HG03108 (cell line): Measurements from ENCODE around the gene ATP5PD.
"Not testable (repeated sequence)": the region's sequence is repeated elsewhere in the genome, so short reads cannot be mapped to it uniquely, and the experiment has no call there.

Experiments
- ATAC-seq: cut with Tn5 transposase; IDR thresholded peaks from one replicate; pipeline ENCODE4 v1.9.1; 2021; ENCODE audit warnings: moderate library complexity; ENCODE audit not compliant: unreplicated experiment

Gene ATP5PD

GRCh38 chr17:75059369-75060345 is 12.9 kb upstream of the ATP5PD start:
- no peak for ATAC-seq

DNA sequence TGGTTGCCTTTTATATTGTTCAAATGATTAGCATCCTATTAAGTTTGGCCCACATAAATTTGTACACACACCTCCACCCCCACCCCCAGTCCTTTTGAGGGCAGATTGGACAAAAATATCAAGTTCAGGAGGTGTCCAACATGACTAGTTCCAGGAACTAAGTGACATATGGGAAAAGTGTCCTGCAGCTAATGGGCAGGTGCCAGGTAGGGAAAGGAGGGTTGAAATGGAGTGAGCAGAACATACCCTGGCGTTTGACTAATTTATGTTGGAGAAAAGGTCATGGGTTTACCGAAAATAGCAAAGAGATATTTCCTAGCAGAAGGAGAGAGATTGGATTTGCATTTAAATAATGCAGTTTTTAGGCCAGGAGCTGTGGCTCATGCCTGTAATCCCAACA is 5.2 kb upstream of the ATP5PD start:
- ATAC-seq: no peak

DNA sequence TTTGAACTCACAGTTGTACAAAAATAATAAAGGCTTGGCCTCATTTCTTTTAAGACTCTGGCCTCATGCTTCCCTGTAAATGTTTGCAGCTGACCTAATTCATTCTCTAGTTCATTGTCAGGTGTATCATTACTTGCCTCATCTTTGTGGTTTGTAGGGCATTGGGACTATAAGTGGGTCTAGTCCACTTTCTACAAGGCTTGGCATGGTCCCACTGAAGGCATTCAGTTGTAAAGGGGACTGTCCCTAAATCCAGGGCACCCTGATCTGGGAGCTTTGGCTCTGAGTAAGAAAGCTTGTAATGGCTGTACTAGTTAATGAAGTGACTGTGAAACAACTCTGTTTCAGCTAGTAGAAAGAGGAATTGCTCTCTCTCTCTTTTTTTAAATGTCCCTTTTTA is 2.9 kb upstream of the ATP5PD start:
- ATAC-seq: no peak

GRCh38 chr17:75049057-75049456 is 2.3 kb upstream of the ATP5PD start:
- ATAC-seq: no peak

- ATAC-seq: no peak
Observed at GRCh38 chr17:75048249-75048878, 1.6 kb upstream of the ATP5PD start.

GRCh38 chr17:75047398-75048098 is 779 bp upstream of the ATP5PD start:
- peak; percentile 8 for ATAC-seq

GRCh38 chr17:75045946-75046406 is 793 bp downstream of the ATP5PD start:
- not testable (repeated sequence) for ATAC-seq

- no peak for ATAC-seq
Observed at GRCh38 chr17:75044716-75045115, 2.1 kb downstream of the ATP5PD start.

GRCh38 chr17:75043789-75044188 is 3.0 kb downstream of the ATP5PD start:
- not testable (repeated sequence) for ATAC-seq

DNA sequence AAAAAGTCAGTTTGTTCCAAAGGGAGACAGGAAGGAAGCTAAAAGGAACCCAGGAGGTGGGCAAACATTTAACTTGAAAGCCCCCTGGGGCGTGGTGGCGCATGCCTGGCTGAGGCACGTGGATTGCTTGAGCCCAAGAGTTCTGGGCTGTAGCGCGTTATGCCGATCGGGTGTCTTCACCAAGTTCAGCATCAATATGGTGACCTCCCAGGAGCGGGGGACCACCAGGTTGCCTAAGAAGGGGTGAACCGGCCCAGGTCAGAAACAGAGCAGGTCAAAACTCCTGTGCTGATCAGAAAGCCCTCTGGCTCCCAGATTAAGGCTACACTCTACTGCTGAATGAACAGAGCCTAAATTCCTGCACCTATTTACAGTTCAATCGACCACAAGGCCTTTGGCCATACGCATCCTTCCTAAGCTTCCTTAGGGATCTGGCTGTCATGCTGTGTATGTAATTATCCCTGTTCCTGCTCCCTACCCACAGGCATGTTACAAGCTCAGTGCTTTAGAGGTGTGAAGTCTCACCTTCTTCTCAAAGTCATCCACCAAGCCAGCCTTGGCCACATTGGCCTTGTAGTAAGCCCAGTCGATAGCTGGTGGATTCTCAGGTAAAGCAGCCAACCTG is 5.0 kb downstream of the ATP5PD start:
- ATAC-seq: no peak

DNA sequence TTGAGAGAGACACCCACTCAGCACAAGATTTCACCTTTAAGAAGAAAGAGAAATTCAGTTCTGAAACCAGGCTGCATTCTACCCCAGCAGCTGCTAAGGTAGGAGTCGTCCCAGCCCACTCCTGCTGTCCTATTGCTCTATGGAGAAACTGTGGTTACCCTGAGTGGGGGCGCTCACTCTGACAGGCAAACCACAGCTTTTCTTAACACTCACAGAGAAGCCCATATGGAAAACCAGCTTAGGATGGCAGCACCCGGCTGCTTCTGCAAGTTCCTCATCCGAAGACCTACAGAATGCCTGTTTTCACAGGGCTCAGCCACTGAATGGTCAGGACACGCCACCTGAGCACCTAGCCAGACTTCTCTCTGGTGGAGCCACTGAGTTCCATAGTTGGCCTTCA is 7.5 kb downstream of the ATP5PD start:
- no peak for ATAC-seq

- no peak for ATAC-seq
Observed at GRCh38 chr17:75036643-75037268, 10.0 kb downstream of the ATP5PD start.

- peak; percentile 39 for ATAC-seq
Observed at GRCh38 chr17:75034236-75034908, 12.4 kb downstream of the ATP5PD start.

DNA sequence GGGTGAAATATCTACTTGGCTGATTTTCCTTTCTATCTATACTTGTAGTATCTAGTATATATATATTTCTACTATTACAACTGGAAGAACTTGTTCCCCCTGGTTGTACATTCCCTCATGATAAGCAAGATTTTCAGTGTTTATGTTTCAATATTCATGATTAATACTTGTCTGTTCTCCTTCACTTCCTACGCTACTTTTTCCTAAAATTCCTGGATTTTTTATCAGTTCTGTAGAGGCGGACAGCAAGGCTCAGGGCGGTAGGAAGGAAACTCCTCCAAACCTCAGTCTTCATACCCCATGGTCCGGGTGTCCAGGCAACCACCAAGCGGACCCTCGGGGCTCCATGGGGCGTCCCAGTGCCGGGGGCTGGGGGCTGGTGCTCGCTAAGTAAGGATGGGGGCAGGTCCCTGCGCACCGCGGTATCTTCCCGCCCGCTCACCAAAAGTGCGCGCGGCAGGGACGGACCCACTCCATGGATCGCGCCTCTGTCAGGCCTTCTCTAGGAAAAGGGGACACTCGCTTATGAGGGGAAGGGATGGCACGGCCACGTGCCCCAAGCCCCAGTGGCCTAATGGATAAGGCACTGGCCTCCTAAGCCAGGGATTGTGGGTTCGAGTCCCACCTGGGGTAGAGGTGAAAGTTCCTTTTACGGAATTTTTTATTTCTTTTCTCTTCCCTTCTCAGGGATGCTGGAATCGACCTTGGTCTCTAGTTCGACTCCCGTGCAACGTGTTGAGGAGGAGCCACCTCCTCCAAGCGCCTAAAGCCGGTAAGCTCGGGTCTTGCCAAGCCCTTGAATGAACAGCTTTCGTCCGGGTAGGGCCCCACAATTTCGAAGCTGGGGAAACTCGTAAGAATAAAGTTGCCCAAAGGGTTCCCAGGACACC is 13.2 kb downstream of the ATP5PD start:
- ATAC-seq: peak; percentile 45

DNA sequence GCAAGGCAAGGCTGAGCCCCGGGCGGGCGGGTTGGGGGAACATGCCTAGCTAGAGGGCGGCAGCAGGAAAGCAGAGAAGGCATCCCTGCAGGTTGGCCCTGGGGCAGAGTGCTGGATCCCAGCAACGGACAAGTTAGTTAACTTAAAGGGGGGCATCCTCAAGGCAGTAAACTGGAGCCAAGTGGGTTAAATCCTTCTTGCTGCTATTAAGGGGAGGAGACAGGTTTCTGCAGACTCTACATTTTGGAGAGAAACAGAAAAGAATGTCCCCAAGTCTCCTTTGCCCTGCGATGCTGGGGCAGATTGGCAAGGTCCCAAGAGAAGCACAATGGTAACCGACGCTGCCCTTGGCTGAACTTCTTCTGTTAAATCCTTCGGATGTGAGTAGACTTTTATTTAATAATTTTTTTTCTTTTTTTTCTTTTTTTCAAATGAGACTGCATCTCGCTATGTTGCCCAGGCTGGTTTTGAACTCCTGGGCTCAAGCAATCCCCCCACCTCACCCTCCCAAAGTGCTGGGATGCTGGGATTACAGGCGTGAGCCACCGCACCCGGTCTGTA is 14.0 kb downstream of the ATP5PD start:
- no peak for ATAC-seq

DNA sequence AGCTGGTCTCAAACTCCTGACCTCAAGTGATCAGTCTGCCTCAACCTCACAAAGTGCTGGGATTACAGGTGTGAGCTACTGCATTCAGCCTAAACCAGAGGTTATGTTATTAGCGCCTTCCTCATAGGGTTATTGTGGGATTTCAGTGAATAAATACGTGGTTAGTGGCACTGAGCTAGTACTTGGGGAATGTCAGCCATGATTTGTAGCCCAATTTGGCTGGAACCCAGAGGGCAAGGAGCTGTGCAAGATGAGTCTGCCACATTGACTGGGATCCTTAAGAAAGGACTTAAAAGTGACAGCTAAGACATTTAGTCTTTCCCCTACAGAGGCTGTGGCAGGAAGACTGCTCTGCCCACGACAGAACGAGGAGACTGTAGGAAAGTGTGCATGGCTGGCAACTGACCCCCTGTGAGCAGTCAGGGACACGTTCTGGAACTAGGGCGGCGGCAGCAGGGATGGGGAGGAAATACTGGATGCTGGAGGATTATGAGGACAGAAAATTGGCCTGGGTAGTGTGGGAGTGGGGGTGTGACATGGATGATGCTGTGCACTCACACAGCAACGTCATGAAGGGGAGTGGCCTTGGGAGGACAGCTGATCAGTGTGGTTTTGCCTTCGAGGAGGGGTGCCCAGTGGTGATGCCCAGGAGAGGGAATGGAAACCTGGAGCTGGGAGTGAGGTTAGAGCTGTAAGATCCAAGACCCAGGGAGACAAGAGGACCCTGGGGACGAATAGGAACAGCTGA is 14.6 kb downstream of the ATP5PD start:
- ATAC-seq: no peak

DNA sequence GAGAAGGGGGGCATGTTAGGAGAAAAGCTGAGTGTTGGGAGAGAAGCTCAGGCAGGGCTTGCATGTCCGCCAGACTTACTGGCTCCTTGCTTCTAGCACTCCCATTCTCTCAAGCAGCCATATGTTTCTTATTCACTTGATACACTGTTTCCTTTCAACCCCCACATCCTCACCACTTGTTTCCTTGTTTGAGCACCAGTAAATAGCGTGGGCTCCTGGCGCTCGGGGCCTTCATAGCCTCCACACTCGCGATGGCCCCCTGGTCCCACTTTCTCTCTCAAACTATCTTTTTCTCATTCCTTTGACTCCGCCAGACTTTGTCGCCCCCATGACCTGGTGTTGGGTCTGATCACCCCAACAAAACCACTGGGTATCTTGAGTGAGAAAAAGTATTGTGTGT is 16.6 kb downstream of the ATP5PD start:
- no peak for ATAC-seq

GRCh38 chr17:75026650-75027049 is 20.1 kb downstream of the ATP5PD start:
- not testable (repeated sequence) for ATAC-seq
